Measurements from ENCODE around the gene TBC1D30. TPM values are rescaled to one million over a fixed set of nuclear protein-coding genes. Genes with fewer than 3 reads are reported as not detected.
"Not testable (repeated sequence)": the region's sequence is repeated elsewhere in the genome, so short reads cannot be mapped to it uniquely, and the experiment has no call there.

TBC1D30 gene, protein sequence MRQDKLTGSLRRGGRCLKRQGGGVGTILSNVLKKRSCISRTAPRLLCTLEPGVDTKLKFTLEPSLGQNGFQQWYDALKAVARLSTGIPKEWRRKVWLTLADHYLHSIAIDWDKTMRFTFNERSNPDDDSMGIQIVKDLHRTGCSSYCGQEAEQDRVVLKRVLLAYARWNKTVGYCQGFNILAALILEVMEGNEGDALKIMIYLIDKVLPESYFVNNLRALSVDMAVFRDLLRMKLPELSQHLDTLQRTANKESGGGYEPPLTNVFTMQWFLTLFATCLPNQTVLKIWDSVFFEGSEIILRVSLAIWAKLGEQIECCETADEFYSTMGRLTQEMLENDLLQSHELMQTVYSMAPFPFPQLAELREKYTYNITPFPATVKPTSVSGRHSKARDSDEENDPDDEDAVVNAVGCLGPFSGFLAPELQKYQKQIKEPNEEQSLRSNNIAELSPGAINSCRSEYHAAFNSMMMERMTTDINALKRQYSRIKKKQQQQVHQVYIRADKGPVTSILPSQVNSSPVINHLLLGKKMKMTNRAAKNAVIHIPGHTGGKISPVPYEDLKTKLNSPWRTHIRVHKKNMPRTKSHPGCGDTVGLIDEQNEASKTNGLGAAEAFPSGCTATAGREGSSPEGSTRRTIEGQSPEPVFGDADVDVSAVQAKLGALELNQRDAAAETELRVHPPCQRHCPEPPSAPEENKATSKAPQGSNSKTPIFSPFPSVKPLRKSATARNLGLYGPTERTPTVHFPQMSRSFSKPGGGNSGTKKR
- total RNA-seq (ENCODE audit: low replicate concordance), result 2.8 and 5.6 TPM in 2 replicates
- long read RNA-seq, partial matches to known transcripts, result 0 of 1 reads
- long read RNA-seq, other reads (novel, unspliced or antisense), result 1 of 1 reads

- H3K27ac Mint-ChIP-seq, result no peak within 1 kb of the TSS
- TF ChIP-seq, protein P1, sequence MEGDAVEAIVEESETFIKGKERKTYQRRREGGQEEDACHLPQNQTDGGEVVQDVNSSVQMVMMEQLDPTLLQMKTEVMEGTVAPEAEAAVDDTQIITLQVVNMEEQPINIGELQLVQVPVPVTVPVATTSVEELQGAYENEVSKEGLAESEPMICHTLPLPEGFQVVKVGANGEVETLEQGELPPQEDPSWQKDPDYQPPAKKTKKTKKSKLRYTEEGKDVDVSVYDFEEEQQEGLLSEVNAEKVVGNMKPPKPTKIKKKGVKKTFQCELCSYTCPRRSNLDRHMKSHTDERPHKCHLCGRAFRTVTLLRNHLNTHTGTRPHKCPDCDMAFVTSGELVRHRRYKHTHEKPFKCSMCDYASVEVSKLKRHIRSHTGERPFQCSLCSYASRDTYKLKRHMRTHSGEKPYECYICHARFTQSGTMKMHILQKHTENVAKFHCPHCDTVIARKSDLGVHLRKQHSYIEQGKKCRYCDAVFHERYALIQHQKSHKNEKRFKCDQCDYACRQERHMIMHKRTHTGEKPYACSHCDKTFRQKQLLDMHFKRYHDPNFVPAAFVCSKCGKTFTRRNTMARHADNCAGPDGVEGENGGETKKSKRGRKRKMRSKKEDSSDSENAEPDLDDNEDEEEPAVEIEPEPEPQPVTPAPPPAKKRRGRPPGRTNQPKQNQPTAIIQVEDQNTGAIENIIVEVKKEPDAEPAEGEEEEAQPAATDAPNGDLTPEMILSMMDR (conservative IDR thresholded peaks at IDR 0.05), result no peak
- peaks cover 81% of the 10 kb centered on the region for H3K27me3 Mint-ChIP-seq
- H3K9me3 Mint-ChIP-seq, result no peaks in the 10 kb centered on the region
- H3K36me3 Mint-ChIP-seq, result no peaks in the 10 kb centered on the region
- H3K4me1 Mint-ChIP-seq (ENCODE audit: unreplicated experiment), result peaks cover 8% of the 10 kb centered on the region
- peak within 1 kb of the TSS; percentile 83 for H3K4me3 Mint-ChIP-seq
- peak; percentile 70 for DNase-seq (ENCODE audit: extremely low spot score, unreplicated experiment)
Measured at GRCh38 chr12:64824500-64825142, at the start of gene TBC1D30. TBC1D30 (plus strand) TSS chr12:64824647; CDS start chr12:64824880, 233 bp downstream.

GRCh38 chr12:64775147-64775736 is 49.2 kb upstream of the TBC1D30 start:
- peaks cover 53% of the 10 kb centered on the region for H3K27me3 Mint-ChIP-seq
- H3K36me3 Mint-ChIP-seq; H3K4me1 Mint-ChIP-seq (ENCODE audit: unreplicated experiment); H3K9me3 Mint-ChIP-seq; H3K4me3 Mint-ChIP-seq; H3K27ac Mint-ChIP-seq; DNase-seq (ENCODE audit: extremely low spot score, unreplicated experiment): not testable (repeated sequence)

DNA sequence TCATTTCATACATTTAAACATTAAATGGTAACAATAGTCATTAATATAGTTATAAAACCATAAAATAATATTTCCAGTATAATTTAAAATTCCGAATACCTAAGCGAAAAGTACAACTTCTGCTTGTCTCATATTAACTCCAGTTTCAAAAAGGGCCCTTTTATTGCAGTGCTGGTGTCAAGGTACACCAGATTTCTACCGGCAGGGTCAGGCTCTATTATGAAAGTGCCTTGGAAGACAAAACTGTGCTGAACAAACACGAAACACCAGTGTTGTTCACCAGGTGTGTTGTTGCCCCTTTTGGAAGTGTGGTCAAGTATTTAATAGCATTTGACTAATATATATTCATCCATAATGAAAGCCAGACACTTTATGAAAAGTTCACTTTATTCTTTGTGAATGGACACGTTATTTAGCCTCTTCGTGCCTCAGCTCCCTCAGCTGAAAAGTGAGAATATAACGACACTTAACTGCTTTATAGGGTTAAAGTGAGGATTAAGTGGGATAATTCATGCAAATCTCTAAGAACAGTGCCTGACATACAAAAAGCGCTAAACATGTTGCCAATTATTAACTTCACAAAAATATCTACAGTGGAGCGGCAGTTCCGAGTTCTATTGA is 45.0 kb upstream of the TBC1D30 start:
- Mint-ChIP-seq H3K27ac (no peak overlapping the region), H3K4me3 (peak overlapping the region; percentile 84), H3K9me3 (no peaks in the 10 kb centered on the region), H3K4me1 (ENCODE audit: unreplicated experiment) (peaks cover 12% of the 10 kb centered on the region), H3K36me3 (no peaks in the 10 kb centered on the region), H3K27me3 (peaks cover 83% of the 10 kb centered on the region)
- TF ChIP-seq, protein P1 (conservative IDR thresholded peaks at IDR 0.05), result no peak
- no peak for DNase-seq (ENCODE audit: extremely low spot score, unreplicated experiment)

DNA sequence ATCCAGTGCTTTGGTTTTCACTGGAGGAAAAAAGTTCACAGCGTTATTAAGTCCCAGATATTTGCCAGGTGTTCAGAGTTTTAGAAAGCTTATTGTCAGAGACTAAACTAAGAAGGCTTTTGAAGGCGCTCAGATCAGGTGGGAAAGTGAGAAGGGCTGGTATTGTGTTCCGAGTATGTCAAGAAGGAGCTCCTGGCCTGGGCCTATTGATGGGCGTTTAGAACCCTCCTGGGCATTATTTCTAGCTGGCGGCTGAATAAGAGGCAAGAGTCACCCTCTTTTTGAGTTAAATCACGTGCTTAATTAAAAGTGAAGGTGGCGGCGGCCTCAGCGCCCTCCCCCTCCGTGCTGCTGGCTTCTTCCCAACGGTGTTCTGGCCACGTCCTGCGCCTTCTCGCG is 44.3 kb upstream of the TBC1D30 start:
- Mint-ChIP-seq H3K9me3 (no peaks in the 10 kb centered on the region), H3K4me1 (ENCODE audit: unreplicated experiment) (peaks cover 12% of the 10 kb centered on the region), H3K4me3 (peak overlapping the region; percentile 84), H3K27me3 (peaks cover 84% of the 10 kb centered on the region), H3K27ac (peak overlapping the region; percentile 71), H3K36me3 (no peaks in the 10 kb centered on the region)
- TF ChIP-seq, protein P1 (conservative IDR thresholded peaks at IDR 0.05), result no peak
- no peak for DNase-seq (ENCODE audit: extremely low spot score, unreplicated experiment)

DNA sequence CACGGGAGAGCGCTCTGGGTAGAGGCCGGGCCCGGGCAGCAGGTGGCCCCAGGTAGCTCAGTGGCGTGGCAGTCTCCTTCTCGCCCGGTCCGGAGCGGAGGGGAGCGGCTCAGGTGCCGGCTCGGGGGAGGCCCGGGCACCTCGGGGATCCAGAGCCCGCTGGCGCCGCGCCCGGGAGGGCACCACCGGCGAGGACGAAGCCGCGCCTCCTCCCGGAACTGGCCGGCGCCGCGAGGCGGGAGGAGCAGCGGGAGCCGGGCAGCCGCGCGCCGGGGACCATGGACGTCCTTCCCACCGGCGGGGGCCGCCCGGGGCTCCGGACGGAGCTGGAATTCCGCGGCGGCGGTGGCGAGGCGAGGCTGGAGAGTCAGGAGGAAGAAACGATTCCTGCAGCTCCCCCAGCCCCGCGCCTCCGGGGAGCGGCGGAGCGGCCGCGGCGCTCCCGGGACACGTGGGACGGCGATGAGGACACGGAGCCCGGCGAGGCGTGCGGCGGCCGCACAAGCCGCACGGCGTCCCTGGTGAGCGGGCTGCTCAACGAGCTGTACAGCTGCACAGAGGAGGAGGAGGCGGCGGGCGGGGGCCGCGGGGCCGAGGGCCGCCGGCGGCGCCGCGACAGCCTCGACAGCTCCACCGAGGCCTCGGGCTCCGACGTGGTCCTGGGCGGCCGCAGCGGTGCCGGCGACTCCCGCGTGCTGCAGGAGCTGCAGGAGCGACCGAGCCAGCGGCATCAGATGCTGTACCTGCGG is 43.7 kb upstream of the TBC1D30 start:
- no peaks in the 10 kb centered on the region for H3K36me3 Mint-ChIP-seq
- H3K4me1 Mint-ChIP-seq (ENCODE audit: unreplicated experiment), result peaks cover 12% of the 10 kb centered on the region
- H3K27ac Mint-ChIP-seq, result no peak overlapping the region
- peak overlapping the region; percentile 84 for H3K4me3 Mint-ChIP-seq
- no peak for DNase-seq (ENCODE audit: extremely low spot score, unreplicated experiment)
- TF ChIP-seq, protein P1 (conservative IDR thresholded peaks at IDR 0.05), result no peak
- H3K9me3 Mint-ChIP-seq, result no peaks in the 10 kb centered on the region
- H3K27me3 Mint-ChIP-seq, result peaks cover 78% of the 10 kb centered on the region
